Trophoblast cell (in vitro differentiated cells and primary cell): ENCODE data around the gene CSMD2.
A peak's percentile ranks its signal among the peaks of the same experiment; 100 is the strongest.

Source experiments
- DNase-seq, 2 donors: peaks; one replicate each; pipeline ENCODE4 v3.0.0-alpha.2; 2016
- H2AFZ ChIP-seq: 2 replicates; pipeline ENCODE4 v1.6.1; 2013; ENCODE audit warnings: low read length, moderate library complexity, mild to moderate bottlenecking; ENCODE audit not compliant: insufficient read depth, poor library complexity
- H2AK5ac ChIP-seq: 2 replicates; pipeline ENCODE4 v1.6.1; 2013; ENCODE audit warnings: mild to moderate bottlenecking, low read length
- H2BK120ac ChIP-seq: 2 replicates; pipeline ENCODE4 v1.6.1; 2013; ENCODE audit warnings: low read length, mild to moderate bottlenecking, moderate library complexity; ENCODE audit not compliant: insufficient read depth, poor library complexity
- H2BK12ac ChIP-seq: 2 replicates; pipeline ENCODE4 v1.6.1; 2013; ENCODE audit warnings: mild to moderate bottlenecking, low read length, moderate library complexity
- H2BK5ac ChIP-seq: 2 replicates; pipeline ENCODE4 v1.6.1; 2013; ENCODE audit warnings: low read length, low read depth, moderate library complexity, mild to moderate bottlenecking; ENCODE audit not compliant: poor library complexity
- H3K14ac ChIP-seq: 2 replicates; pipeline ENCODE4 v1.6.1; 2013; ENCODE audit warnings: mild to moderate bottlenecking, low read length
- H3K18ac ChIP-seq: 2 replicates; pipeline ENCODE4 v1.6.1; 2013; ENCODE audit warnings: mild to moderate bottlenecking, low read length
- H3K23ac ChIP-seq: 2 replicates; pipeline ENCODE4 v1.6.1; 2013; ENCODE audit warnings: low read length
- H3K27ac ChIP-seq: 2 replicates; pipeline ENCODE4 v1.5.1; 2013; ENCODE audit warnings: low read depth, mild to moderate bottlenecking, inconsistent platforms, low read length, moderate library complexity
- H3K27me3 ChIP-seq: 2 replicates; pipeline ENCODE4 v1.6.1; 2013; ENCODE audit warnings: inconsistent platforms, mild to moderate bottlenecking, low read length, moderate library complexity; ENCODE audit not compliant: insufficient read depth
- H3K36me3 ChIP-seq, 2 experiments: 1 replicate in 1 of 2; 2 replicates in 1 of 2; pipeline ENCODE4 v1.6.1; 2013; ENCODE audit warnings: low read length in 2 of 2, mild to moderate bottlenecking in 2 of 2, moderate library complexity in 1 of 2; ENCODE audit not compliant: insufficient read depth in 2 of 2, control insufficient read depth in 1 of 2
- H3K4ac ChIP-seq: 2 replicates; pipeline ENCODE4 v1.6.1; 2013; ENCODE audit warnings: low read depth, mild to moderate bottlenecking, low read length, moderate library complexity
- H3K4me1 ChIP-seq, 2 experiments: 1 replicate in 1 of 2; 2 replicates in 1 of 2; pipeline ENCODE4 v1.6.1; 2013; ENCODE audit warnings: low read length in 2 of 2, mild to moderate bottlenecking in 2 of 2, moderate library complexity in 1 of 2; ENCODE audit not compliant: insufficient read depth in 2 of 2, control insufficient read depth in 1 of 2
- H3K4me2 ChIP-seq: 2 replicates; pipeline ENCODE4 v1.6.1; 2013; ENCODE audit warnings: inconsistent platforms, mild to moderate bottlenecking, low read length, moderate library complexity
- H3K4me3 ChIP-seq: 2 replicates; pipeline ENCODE4 v1.5.1; 2013; ENCODE audit warnings: mild to moderate bottlenecking, low read depth, low read length, inconsistent platforms
- H3K79me1 ChIP-seq: one replicate; pipeline ENCODE4 v1.6.1; 2013; ENCODE audit warnings: low read length
- H3K79me2 ChIP-seq: 2 replicates; pipeline ENCODE4 v1.6.1; 2013; ENCODE audit warnings: low read length, mild to moderate bottlenecking; ENCODE audit not compliant: control insufficient read depth, insufficient read depth, poor library complexity
- H3K9ac ChIP-seq: 2 replicates; pipeline ENCODE4 v1.6.1; 2013; ENCODE audit warnings: mild to moderate bottlenecking, low read length
- H3K9me3 ChIP-seq: 2 replicates; pipeline ENCODE4 v1.6.1; 2013; ENCODE audit warnings: low read depth, mild to moderate bottlenecking, control low read depth, inconsistent platforms, low read length; ENCODE audit not compliant: insufficient read depth
- H4K12ac ChIP-seq: 2 replicates; pipeline ENCODE4 v1.6.1; 2013; ENCODE audit warnings: low read depth, mild to moderate bottlenecking, low read length, moderate library complexity
- H4K8ac ChIP-seq: 2 replicates; pipeline ENCODE4 v1.6.1; 2013; ENCODE audit warnings: low read depth, mild to moderate bottlenecking, low read length, moderate library complexity
- H4K91ac ChIP-seq: one replicate; pipeline ENCODE4 v1.6.1; 2013; ENCODE audit warnings: low read depth, mild to moderate bottlenecking, low read length, moderate library complexity
- WGBS: extraction: QIAGEN DNeasy Blood & Tissue Kit; methylation state at CpG from one replicate; pipeline ENCODE4 v1.1.7; 2013; ENCODE audit warnings: missing lambda C conversion rate; ENCODE audit not compliant: insufficient read length, insufficient coverage; ENCODE audit errors: extremely low coverage; 5-methylcytosine and 5-hydroxymethylcytosine counted together

The CSMD2 gene

DNA sequence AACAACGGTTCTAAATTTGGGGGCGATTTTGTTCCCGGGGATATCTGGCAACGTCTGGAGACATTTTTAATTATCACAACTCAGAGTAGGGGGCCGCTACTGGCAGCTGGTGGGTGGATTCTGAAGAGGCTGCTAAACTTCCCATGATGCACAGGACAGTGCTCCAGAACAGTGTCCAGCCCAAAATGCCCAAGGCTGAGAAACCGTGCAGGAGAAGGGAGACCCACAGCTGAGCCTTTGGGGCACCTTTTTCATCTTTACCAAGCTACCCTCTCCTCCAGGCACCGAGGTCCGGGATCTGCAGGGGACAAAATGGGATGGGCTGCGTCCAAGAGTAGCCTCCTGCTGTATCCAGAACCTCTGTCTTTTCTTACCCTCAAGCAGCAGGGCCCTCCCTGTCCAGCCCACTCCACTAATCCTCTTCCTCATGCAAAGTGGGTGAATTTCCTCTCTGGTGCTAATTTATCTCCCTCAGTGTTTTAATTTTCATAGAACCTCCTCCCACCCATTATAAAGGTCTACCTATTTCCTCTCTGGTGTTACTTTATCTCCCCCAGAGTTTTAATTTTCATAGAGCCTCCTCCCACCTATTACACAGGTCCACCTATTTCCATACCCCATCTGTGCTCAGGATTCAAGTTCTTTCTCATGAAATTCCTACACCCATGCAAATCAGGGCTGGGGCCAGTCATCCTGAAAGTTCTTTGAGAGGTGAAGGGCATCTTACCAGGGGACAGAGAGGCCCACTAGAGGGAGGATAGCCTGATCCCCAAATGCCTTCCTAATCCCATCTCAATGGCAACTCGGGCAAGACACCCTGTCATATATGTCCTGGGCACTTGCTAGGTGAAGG is 42.7 kb downstream of the CSMD2 start:
- Histone ChIP-seq H3K9ac (no peak overlapping the region), H3K4me3 (no peak overlapping the region), H3K27ac (no peak overlapping the region), H3K18ac (no peak overlapping the region), H4K91ac (no peak overlapping the region), H3K4me2 (no peak overlapping the region), H3K23ac (no peak overlapping the region), H2BK5ac (no peak overlapping the region), H2BK12ac (no peak overlapping the region), H3K79me2 (no peaks in the 10 kb centered on the region), H3K27me3 (no peaks in the 10 kb centered on the region), H3K9me3 (peaks cover 2% of the 10 kb centered on the region), H2AFZ (no peak overlapping the region), H4K8ac (no peak overlapping the region), H3K79me1 (no peaks in the 10 kb centered on the region), H2AK5ac (no peak overlapping the region), H3K14ac (no peak overlapping the region), H3K4me1 (no peaks in the 10 kb centered on the region), H4K12ac (no peak overlapping the region), H3K36me3 (no peaks in the 10 kb centered on the region), H2BK120ac (no peak overlapping the region), H3K4ac (no peak overlapping the region)
- no peak for DNase-seq
- WGBS, result no CpG with 5 or more reads among the region's 10 CpGs

DNA sequence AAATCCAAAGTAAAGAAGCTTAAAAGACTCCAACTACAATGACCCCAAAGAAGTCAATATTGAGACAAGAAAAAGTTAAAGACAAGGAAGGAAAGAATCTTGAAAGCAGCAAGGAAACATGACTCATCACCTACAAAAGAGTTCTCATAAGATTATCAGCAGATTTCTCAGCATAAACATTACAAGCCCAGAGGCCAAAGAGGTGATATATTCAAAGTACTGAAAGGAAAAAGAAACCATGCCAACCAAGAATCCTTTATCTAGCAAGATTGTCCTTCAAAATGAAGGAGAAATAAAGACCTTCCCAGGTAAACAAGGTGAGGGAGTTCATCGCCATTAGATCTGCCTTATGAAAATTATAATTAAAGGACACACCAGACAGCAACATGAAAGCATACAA is 49.8 kb downstream of the CSMD2 start:
- Histone ChIP-seq H4K8ac (no peak overlapping the region), H3K23ac (no peak overlapping the region), H3K27ac (no peak overlapping the region), H4K12ac (no peak overlapping the region), H3K4ac (no peak overlapping the region), H3K79me2 (no peaks in the 10 kb centered on the region), H2BK5ac (no peak overlapping the region), H3K9ac (no peak overlapping the region), H3K36me3 (no peaks in the 10 kb centered on the region), H2BK120ac (no peak overlapping the region), H3K79me1 (no peaks in the 10 kb centered on the region), H2AK5ac (no peak overlapping the region), H2BK12ac (no peak overlapping the region), H3K4me1 (peaks cover 8% of the 10 kb centered on the region in 2 experiments), H3K18ac (no peak overlapping the region), H3K9me3 (no peaks in the 10 kb centered on the region), H3K4me3 (no peak overlapping the region), H3K14ac (no peak overlapping the region), H3K27me3 (no peaks in the 10 kb centered on the region), H4K91ac (no peak overlapping the region), H2AFZ (no peak overlapping the region), H3K4me2 (no peak overlapping the region)
- no CpG with 5 or more reads among the region's 1 CpG for WGBS
- peak in 1 of 2 donors; percentile 1 for DNase-seq

DNA sequence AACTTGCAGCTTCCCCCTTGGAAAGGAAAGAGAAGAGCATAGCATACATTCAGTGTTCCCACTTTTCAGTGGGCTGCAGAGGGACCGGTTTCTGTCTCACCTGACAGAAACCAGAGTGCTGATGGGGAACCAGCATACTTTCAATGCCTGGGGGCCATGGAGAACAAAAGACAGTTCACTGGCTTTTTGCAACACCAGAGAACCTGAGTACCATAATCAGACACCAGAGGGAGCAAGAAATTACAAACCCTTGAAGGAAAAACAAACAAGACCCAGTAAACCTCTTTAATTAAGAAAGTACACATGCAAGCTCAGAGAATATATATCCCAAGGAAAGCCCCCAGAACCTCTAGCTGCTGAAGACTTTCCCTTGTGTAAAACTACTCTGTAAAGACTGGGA is 51.1 kb downstream of the CSMD2 start:
- Histone ChIP-seq H3K27me3 (no peaks in the 10 kb centered on the region), H3K18ac (no peak overlapping the region), H4K8ac (no peak overlapping the region), H3K14ac (no peak overlapping the region), H3K27ac (peak overlapping the region; percentile 19), H2BK120ac (no peak overlapping the region), H3K36me3 (no peaks in the 10 kb centered on the region), H3K4me3 (no peak overlapping the region), H3K23ac (no peak overlapping the region), H2BK5ac (no peak overlapping the region), H3K79me2 (no peaks in the 10 kb centered on the region), H3K9ac (no peak overlapping the region), H3K4ac (no peak overlapping the region), H2AFZ (no peak overlapping the region), H2AK5ac (no peak overlapping the region), H3K4me2 (no peak overlapping the region), H3K9me3 (no peaks in the 10 kb centered on the region), H3K79me1 (no peaks in the 10 kb centered on the region), H4K12ac (no peak overlapping the region), H2BK12ac (no peak overlapping the region), H4K91ac (no peak overlapping the region), H3K4me1 (peaks cover 8% of the 10 kb centered on the region in 2 experiments)
- no CpG with 5 or more reads among the region's 1 CpG for WGBS
- peak; percentile 50 to 79 for DNase-seq

DNA sequence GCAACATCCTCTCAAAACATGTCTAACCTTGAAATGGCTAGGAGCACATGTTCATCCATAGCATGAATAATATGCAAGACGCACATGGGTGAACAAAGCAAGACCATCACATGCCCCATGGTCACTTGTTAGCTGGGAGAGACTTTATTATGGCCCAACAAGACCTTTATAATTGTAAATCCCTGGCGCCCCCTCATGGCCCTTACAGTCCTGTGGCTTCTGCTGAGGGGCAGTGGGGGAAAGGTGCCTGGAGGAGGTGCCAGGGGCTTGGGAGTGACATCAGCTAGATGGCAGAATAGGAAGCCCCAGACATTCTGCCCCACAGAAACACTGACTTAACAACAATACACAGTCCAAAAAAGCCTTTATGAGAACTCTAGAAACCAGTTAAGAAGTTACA is 51.7 kb downstream of the CSMD2 start:
- no CpG with 5 or more reads among the region's 2 CpGs for WGBS
- Histone ChIP-seq H3K4ac (no peak overlapping the region), H2BK5ac (no peak overlapping the region), H3K4me1 (peaks cover 8% of the 10 kb centered on the region in 2 experiments), H3K9ac (no peak overlapping the region), H3K27ac (peak overlapping the region; percentile 19), H3K14ac (no peak overlapping the region), H4K12ac (no peak overlapping the region), H2AFZ (no peak overlapping the region), H3K4me2 (no peak overlapping the region), H3K9me3 (no peaks in the 10 kb centered on the region), H3K18ac (no peak overlapping the region), H2BK120ac (no peak overlapping the region), H3K79me2 (no peaks in the 10 kb centered on the region), H3K79me1 (no peaks in the 10 kb centered on the region), H3K36me3 (no peaks in the 10 kb centered on the region), H3K23ac (no peak overlapping the region), H2AK5ac (no peak overlapping the region), H4K8ac (no peak overlapping the region), H2BK12ac (no peak overlapping the region), H3K27me3 (no peaks in the 10 kb centered on the region), H3K4me3 (no peak overlapping the region), H4K91ac (no peak overlapping the region)
- peak in 1 of 2 donors; percentile 10 for DNase-seq
